ENCODE measurements around the gene BABAM1. TPM values are rescaled to one million over a fixed set of nuclear protein-coding genes. Genes with fewer than 3 reads are reported as not detected.

The BABAM1 gene
- total and polyA plus RNA-seq, 10 of the 15 experiments (the other 5 are each of a cell fraction or from before 2014, with no cell fraction given), result 11.9 to 154 (median 103) TPM

DNA sequence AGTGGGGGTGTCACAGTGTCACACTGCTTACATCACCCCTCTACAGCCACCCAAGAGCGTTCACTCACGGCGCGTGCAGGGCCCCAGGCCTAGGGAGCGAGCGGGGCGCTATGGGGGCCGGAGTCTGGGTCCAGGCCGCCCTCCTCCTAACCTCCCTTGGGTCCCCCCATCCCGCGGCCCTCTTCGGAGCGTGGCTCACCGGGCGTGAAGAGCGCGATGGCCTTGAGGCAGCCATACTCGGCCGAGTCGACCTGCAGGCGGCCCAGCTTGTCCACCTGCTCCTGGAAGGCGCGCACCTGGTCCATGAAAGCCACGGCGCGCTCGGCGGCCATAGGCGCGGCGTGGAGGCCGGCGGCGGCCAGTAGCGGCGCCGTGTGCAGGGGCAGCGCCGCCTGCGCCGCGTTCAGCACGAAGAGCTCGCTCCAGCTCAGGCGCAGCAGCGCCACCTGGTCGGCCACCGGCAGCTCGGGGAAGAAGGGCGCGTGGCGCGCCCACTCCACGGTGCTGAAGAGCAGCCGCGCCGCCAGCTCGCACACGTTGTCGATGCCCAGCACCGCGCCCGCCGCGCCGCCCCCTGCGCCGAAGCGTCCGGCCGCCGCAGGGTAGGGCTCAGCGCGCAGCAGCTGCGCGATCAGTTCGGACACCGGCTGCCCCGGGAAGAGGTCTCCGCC, 31.8 kb upstream of the BABAM1 start (continued):
- TF ChIP-seq, protein P1, sequence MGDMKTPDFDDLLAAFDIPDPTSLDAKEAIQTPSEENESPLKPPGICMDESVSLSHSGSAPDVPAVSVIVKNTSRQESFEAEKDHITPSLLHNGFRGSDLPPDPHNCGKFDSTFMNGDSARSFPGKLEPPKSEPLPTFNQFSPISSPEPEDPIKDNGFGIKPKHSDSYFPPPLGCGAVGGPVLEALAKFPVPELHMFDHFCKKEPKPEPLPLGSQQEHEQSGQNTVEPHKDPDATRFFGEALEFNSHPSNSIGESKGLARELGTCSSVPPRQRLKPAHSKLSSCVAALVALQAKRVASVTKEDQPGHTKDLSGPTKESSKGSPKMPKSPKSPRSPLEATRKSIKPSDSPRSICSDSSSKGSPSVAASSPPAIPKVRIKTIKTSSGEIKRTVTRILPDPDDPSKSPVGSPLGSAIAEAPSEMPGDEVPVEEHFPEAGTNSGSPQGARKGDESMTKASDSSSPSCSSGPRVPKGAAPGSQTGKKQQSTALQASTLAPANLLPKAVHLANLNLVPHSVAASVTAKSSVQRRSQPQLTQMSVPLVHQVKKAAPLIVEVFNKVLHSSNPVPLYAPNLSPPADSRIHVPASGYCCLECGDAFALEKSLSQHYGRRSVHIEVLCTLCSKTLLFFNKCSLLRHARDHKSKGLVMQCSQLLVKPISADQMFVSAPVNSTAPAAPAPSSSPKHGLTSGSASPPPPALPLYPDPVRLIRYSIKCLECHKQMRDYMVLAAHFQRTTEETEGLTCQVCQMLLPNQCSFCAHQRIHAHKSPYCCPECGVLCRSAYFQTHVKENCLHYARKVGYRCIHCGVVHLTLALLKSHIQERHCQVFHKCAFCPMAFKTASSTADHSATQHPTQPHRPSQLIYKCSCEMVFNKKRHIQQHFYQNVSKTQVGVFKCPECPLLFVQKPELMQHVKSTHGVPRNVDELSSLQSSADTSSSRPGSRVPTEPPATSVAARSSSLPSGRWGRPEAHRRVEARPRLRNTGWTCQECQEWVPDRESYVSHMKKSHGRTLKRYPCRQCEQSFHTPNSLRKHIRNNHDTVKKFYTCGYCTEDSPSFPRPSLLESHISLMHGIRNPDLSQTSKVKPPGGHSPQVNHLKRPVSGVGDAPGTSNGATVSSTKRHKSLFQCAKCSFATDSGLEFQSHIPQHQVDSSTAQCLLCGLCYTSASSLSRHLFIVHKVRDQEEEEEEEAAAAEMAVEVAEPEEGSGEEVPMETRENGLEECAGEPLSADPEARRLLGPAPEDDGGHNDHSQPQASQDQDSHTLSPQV (IDR thresholded peaks at IDR 0.05), result peak; percentile 80; the same call in 1 of the 2 replicates
- TF ChIP-seq BHLHE40 (IDR thresholded peaks at IDR 0.05; ENCODE audit: borderline replicate concordance in 1 of 2, low read depth in 2 of 2, low read length in 1 of 2) (peak; percentile 34 to 84; a peak in 3 of 4 replicates), NFXL1 (IDR thresholded peaks at IDR 0.05; ENCODE audit: borderline replicate concordance) (no peak; the same call in 1 of the 2 replicates), RCOR1 (conservative IDR thresholded peaks at IDR 0.05; ENCODE audit: low read depth, low read length) (no peak), ZNF622 (IDR thresholded peaks at IDR 0.05) (no peak), CHD1 (IDR thresholded peaks at IDR 0.05; ENCODE audit: low read depth, low read length) (no peak), STAT3 (IDR thresholded peaks at IDR 0.05; ENCODE audit: low read depth, low read length) (no peak), SREBF1 (IDR thresholded peaks at IDR 0.05; ENCODE audit: low read length) (no peak), SREBF2 (IDR thresholded peaks at IDR 0.05; ENCODE audit: low read length) (no peak), PAX5 (IDR thresholded peaks at IDR 0.05; ENCODE audit: borderline replicate concordance, low read depth, low read length) (no peak)
- TF ChIP-seq, protein P2, sequence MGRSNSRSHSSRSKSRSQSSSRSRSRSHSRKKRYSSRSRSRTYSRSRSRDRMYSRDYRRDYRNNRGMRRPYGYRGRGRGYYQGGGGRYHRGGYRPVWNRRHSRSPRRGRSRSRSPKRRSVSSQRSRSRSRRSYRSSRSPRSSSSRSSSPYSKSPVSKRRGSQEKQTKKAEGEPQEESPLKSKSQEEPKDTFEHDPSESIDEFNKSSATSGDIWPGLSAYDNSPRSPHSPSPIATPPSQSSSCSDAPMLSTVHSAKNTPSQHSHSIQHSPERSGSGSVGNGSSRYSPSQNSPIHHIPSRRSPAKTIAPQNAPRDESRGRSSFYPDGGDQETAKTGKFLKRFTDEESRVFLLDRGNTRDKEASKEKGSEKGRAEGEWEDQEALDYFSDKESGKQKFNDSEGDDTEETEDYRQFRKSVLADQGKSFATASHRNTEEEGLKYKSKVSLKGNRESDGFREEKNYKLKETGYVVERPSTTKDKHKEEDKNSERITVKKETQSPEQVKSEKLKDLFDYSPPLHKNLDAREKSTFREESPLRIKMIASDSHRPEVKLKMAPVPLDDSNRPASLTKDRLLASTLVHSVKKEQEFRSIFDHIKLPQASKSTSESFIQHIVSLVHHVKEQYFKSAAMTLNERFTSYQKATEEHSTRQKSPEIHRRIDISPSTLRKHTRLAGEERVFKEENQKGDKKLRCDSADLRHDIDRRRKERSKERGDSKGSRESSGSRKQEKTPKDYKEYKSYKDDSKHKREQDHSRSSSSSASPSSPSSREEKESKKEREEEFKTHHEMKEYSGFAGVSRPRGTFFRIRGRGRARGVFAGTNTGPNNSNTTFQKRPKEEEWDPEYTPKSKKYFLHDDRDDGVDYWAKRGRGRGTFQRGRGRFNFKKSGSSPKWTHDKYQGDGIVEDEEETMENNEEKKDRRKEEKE (IDR thresholded peaks at IDR 0.05), result no peak
- TF ChIP-seq, protein P3, sequence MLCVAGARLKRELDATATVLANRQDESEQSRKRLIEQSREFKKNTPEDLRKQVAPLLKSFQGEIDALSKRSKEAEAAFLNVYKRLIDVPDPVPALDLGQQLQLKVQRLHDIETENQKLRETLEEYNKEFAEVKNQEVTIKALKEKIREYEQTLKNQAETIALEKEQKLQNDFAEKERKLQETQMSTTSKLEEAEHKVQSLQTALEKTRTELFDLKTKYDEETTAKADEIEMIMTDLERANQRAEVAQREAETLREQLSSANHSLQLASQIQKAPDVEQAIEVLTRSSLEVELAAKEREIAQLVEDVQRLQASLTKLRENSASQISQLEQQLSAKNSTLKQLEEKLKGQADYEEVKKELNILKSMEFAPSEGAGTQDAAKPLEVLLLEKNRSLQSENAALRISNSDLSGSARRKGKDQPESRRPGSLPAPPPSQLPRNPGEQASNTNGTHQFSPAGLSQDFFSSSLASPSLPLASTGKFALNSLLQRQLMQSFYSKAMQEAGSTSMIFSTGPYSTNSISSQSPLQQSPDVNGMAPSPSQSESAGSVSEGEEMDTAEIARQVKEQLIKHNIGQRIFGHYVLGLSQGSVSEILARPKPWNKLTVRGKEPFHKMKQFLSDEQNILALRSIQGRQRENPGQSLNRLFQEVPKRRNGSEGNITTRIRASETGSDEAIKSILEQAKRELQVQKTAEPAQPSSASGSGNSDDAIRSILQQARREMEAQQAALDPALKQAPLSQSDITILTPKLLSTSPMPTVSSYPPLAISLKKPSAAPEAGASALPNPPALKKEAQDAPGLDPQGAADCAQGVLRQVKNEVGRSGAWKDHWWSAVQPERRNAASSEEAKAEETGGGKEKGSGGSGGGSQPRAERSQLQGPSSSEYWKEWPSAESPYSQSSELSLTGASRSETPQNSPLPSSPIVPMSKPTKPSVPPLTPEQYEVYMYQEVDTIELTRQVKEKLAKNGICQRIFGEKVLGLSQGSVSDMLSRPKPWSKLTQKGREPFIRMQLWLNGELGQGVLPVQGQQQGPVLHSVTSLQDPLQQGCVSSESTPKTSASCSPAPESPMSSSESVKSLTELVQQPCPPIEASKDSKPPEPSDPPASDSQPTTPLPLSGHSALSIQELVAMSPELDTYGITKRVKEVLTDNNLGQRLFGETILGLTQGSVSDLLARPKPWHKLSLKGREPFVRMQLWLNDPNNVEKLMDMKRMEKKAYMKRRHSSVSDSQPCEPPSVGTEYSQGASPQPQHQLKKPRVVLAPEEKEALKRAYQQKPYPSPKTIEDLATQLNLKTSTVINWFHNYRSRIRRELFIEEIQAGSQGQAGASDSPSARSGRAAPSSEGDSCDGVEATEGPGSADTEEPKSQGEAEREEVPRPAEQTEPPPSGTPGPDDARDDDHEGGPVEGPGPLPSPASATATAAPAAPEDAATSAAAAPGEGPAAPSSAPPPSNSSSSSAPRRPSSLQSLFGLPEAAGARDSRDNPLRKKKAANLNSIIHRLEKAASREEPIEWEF (IDR thresholded peaks at IDR 0.05; ENCODE audit: insufficient replicate concordance, low read depth, low read length), result no peak
- TF ChIP-seq, protein P4, sequence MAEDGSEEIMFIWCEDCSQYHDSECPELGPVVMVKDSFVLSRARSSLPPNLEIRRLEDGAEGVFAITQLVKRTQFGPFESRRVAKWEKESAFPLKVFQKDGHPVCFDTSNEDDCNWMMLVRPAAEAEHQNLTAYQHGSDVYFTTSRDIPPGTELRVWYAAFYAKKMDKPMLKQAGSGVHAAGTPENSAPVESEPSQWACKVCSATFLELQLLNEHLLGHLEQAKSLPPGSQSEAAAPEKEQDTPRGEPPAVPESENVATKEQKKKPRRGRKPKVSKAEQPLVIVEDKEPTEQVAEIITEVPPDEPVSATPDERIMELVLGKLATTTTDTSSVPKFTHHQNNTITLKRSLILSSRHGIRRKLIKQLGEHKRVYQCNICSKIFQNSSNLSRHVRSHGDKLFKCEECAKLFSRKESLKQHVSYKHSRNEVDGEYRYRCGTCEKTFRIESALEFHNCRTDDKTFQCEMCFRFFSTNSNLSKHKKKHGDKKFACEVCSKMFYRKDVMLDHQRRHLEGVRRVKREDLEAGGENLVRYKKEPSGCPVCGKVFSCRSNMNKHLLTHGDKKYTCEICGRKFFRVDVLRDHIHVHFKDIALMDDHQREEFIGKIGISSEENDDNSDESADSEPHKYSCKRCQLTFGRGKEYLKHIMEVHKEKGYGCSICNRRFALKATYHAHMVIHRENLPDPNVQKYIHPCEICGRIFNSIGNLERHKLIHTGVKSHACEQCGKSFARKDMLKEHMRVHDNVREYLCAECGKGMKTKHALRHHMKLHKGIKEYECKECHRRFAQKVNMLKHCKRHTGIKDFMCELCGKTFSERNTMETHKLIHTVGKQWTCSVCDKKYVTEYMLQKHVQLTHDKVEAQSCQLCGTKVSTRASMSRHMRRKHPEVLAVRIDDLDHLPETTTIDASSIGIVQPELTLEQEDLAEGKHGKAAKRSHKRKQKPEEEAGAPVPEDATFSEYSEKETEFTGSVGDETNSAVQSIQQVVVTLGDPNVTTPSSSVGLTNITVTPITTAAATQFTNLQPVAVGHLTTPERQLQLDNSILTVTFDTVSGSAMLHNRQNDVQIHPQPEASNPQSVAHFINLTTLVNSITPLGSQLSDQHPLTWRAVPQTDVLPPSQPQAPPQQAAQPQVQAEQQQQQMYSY (CRISPR knock-in tag; IDR thresholded peaks at IDR 0.05), result no peak

All from GM12878 (cell line).